Stimulated activated CD4-positive, alpha-beta T cell treated with anti-CD3 and anti-CD28 coated beads, Interleukin-2, amount 100 ng/mL, for 4 hours (primary cell): ENCODE results near the gene RIPK3.
A peak's percentile ranks its signal among the peaks of the same experiment; 100 is the strongest.

Source experiments
- DNase-seq: peaks from one replicate; pipeline ENCODE4 v3.0.0-alpha.2; 2020; ENCODE audit warnings: low read depth

RIPK3 gene

GRCh38 chr14:24321212-24321975 is 18.4 kb downstream of the RIPK3 start:
- DNase-seq, result no peak

DNA sequence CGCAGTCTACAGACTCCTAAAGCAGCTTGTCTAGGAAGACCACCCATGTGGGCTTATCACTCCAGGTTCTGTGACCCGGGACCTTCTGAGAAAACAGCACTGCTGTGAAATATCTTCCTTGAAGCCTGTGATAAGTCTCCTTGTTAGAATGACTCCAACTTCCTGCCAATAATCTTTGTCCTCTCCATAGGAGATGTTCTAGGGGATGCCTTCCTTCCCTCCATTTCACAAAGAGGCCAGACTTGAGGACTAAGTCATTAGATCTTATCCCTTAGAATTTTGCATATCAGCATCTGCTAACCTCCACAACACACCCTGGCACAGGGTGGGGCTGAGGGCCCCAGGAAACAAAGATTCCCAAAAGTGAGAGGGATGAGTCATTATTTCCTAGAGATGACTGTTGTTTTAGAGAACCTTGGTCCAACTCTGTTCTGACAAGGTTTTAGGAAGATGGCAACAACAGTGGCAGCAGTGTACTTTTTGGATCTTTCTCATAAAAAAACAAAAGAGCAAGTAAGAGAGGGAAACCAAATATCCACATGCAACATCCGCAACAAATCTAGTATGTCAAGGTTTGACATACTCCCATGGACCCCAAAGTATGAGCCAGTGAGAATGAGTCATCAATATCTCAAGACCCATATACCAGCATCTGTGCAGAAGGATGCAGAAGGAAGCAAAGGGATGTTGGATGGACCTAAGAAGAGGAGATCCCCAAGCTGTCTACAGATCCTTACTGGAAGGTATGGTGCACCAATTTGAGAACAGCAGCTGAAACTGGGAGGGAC is 22.5 kb downstream of the RIPK3 start:
- no peak for DNase-seq

DNA sequence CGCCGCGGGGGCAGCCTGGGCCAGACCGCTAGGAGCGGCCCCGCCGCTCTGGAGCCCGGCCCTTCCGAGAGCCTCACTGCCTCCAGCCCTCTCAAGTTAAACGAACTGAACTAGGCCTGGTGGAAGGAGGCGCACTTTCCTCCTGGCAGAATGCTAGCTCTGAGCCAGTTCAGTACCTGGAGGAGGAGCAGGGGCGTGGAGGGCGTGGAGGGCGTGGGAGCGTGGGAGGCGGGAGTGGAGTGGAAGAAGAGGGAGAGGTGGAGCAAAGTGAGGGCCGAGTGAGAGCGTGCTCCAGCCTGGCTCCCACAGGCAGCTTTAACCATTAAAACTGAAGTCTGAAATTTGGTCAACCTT is 23.2 kb downstream of the RIPK3 start:
- no peak for DNase-seq

DNA sequence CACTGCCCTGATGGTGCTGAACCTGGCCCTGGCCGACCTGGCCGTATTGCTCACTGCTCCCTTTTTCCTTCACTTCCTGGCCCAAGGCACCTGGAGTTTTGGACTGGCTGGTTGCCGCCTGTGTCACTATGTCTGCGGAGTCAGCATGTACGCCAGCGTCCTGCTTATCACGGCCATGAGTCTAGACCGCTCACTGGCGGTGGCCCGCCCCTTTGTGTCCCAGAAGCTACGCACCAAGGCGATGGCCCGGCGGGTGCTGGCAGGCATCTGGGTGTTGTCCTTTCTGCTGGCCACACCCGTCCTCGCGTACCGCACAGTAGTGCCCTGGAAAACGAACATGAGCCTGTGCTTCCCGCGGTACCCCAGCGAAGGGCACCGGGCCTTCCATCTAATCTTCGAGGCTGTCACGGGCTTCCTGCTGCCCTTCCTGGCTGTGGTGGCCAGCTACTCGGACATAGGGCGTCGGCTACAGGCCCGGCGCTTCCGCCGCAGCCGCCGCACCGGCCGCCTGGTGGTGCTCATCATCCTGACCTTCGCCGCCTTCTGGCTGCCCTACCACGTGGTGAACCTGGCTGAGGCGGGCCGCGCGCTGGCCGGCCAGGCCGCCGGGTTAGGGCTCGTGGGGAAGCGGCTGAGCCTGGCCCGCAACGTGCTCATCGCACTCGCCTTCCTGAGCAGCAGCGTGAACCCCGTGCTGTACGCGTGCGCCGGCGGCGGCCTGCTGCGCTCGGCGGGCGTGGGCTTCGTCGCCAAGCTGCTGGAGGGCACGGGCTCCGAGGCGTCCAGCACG is 23.8 kb downstream of the RIPK3 start:
- DNase-seq, result no peak

DNA sequence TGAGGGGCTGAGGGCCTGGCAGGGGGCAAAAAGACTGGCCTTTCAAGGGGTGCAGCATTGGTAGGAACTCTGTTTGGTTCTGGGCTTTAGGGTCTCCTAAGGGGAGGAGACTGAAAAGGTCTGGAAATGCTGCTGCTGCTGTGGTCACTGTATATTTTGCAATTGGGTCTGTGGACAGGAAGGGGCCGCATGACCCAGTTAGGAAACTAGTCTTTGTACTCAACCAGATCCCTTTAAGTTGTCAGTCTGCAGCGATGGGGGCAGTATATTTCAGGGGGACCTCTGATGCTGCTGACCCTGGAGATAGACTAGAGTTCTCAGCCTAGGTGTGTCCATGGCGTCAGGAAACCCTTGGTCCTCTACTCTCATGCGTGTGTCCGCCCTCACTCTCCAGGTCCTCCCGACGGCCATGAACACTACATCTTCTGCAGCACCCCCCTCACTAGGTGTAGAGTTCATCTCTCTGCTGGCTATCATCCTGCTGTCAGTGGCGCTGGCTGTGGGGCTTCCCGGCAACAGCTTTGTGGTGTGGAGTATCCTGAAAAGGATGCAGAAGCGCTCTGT is 24.5 kb downstream of the RIPK3 start:
- no peak for DNase-seq

GRCh38 chr14:24314377-24315193 is 25.2 kb downstream of the RIPK3 start:
- DNase-seq, result no peak

DNA sequence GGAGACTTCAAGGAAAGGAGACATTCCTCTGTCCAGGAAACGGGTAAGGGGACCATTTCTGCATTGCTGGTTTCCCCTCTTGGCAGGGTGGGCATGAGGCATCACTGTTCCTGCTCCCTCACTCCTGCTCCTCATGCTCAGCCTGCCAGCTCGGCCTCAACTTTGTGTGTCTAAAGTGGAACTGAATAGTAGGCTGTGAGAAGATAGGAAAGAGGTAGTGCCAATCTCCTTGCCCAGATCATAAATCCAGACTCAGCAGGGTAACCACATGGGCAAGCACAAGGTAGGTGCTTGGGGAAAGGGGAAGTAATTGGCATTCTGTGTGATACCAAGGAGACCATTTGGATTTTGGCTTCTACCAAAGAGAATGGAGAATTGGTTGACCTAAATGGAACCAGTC is 25.9 kb downstream of the RIPK3 start:
- no peak for DNase-seq

DNA sequence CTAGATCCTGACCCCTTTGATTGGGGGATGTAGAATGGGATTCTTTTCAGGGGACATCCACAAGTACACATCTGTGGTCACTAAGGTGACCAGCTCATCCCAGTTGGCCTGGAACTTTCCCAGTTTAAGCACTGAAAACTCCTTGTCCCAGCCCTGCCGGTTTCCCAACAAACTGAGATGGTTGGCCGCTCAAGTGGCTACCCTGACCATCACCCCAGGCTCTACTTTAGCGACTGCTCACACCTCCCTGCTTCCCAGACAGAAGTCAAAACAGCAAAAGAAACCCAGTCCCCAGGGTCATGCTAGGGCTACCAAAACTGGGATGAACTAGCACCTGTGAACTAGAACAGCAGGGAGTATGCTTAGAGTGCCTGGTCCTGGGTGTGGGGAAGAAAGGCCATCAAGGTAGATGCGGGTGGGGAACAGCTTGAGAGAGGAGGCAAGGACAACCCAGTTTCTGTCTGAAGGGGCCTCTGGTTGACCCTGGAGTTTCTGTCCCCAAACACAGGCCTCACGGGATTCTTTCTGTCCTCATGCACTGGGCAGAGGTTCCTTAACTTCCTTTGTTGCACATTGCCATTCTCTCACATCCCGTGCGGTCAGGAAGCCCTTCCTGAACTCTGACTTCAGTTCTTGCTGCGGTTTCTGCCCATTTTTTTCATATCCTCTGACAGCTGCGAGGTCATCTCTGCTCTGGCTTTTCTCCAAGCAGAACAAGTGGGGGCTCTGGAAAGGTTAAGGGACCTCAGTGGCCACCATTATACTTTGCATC is 26.9 kb downstream of the RIPK3 start:
- DNase-seq, result no peak

GRCh38 chr14:24311837-24312615 is 27.8 kb downstream of the RIPK3 start:
- no peak for DNase-seq

DNA sequence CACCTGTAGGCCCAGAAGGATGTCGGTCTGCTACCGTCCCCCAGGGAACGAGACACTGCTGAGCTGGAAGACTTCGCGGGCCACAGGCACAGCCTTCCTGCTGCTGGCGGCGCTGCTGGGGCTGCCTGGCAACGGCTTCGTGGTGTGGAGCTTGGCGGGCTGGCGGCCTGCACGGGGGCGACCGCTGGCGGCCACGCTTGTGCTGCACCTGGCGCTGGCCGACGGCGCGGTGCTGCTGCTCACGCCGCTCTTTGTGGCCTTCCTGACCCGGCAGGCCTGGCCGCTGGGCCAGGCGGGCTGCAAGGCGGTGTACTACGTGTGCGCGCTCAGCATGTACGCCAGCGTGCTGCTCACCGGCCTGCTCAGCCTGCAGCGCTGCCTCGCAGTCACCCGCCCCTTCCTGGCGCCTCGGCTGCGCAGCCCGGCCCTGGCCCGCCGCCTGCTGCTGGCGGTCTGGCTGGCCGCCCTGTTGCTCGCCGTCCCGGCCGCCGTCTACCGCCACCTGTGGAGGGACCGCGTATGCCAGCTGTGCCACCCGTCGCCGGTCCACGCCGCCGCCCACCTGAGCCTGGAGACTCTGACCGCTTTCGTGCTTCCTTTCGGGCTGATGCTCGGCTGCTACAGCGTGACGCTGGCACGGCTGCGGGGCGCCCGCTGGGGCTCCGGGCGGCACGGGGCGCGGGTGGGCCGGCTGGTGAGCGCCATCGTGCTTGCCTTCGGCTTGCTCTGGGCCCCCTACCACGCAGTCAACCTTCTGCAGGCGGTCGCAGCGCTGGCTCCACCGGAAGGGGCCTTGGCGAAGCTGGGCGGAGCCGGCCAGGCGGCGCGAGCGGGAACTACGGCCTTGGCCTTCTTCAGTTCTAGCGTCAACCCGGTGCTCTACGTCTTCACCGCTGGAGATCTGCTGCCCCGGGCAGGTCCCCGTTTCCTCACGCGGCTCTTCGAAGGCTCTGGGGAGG is 28.9 kb downstream of the RIPK3 start, which contains the start of gene LTB4R:
Gene LTB4R (plus strand): TSS at position 857 of the 959 bp plus-strand sequence. CDS start 4,150 bp downstream, outside the sequence.
- peak; percentile 40 for DNase-seq

DNA sequence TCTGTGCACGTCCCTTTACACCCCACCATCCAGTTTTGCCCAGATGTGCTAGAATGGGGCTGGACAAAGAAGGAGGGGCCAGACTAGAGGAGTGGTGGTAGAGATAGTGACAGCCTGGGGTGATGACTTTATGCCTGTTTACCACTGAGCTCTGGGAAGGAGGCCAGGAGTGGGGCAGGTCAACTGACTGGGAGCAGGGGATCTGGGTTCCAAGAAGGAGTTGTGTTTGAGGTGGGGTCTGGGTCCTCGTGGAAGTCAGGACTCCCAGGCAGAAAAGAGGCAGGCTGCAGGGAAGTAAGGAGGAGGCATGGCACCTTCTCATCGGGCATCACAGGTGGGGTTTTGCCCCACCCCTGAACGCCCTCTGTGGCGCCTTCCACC is 29.5 kb downstream of the RIPK3 start:
- DNase-seq, result no peak

GRCh38 chr14:24309538-24310264 is 30.1 kb downstream of the RIPK3 start, which contains the start of gene LTB4R2:
Gene LTB4R2, plus strand, starts transcription at chr14:24310140. Its CDS starts 525 bp downstream, at chr14:24310665.
- DNase-seq, result no peak

DNA sequence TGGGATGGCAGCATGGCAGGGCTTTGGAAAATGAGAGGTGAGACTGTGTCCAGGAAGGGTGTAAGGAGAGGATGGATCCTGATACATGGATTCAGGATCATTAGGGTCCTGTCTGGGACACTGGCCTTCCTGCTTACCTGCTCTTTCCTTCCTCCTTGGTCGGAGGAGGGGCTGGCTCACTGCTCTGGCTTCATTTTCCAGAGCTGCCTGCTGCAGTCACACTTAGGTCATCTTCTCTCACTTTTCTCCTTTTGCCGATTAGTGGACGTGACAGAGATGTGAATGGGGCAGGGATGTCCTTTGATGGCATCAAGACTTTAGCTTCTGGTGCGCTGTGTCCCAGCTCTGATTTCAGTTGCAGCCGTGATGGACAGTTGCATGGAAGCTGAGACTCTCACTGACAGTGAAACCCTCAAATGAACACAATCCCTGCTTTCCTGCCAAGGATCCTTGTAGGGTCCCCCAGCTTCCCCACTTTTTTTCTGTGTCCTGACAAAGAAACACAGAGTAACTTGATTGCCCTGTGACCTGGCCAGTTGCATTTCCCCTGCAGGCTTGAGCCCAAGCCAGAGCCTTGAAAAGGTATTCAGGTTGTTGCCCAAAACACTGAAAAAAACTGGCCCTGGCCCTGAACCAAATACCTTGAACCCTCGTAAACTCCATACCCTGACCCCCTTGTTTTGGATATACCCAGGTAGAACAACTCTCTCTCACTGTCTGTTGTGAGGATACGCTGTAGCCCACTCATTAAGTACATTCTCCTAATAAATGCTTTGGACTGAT is 31.3 kb downstream of the RIPK3 start:
- no peak for DNase-seq

GRCh38 chr14:24307575-24308341 is 32.0 kb downstream of the RIPK3 start, which contains the start of gene CIDEB:
Gene CIDEB, minus strand, starts transcription at chr14:24307977. Its CDS starts 119 bp downstream, at chr14:24307858.
- no peak for DNase-seq

DNA sequence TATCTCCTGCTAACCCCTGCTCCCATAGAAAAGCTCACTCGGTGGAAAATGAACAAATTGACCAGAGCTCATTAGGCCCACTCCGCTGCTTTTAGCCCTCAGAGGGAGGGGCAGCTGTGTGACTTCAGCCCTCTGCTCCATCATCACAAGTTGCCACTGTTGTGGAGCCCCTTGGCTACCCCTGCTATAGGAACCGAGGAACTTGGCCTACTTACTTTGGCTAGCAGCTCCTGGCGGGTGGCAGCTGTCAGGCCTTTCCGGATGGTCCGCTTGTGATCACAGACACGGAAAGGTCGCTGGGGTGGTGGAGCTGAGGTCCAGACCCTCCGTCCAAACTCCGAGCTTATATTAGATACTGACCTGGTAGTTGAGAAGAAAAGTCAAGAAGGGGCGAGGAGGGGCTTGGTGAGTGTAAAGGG is 32.6 kb downstream of the RIPK3 start:
- DNase-seq, result no peak

DNA sequence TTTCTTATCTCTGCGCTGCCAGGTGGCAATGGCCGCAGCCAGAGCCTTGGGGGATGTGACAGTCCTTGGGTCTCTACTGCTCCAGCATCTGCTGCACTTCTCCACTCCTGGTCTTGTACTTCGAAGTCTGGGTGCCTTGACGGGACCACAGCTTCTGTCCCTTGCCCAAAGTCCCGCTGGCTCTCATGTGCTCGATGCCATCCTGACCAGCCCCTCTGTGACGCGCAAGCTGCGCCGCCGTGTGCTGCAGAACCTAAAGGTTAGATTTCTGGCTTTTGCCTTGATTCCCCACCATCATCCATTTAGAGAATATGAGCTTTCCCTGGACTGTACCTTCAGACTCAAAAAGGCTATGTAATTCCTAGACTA is 35.8 kb downstream of the RIPK3 start:
- DNase-seq, result no peak
